GM19328 (cell line): ENCODE data around the gene TMEM121.

Experiments
- ATAC-seq: cut with Tn5 transposase; IDR thresholded peaks from one replicate; pipeline ENCODE4 v1.9.1; 2021; ENCODE audit warnings: mild to moderate bottlenecking, moderate library complexity; ENCODE audit not compliant: unreplicated experiment

The TMEM121 gene

DNA sequence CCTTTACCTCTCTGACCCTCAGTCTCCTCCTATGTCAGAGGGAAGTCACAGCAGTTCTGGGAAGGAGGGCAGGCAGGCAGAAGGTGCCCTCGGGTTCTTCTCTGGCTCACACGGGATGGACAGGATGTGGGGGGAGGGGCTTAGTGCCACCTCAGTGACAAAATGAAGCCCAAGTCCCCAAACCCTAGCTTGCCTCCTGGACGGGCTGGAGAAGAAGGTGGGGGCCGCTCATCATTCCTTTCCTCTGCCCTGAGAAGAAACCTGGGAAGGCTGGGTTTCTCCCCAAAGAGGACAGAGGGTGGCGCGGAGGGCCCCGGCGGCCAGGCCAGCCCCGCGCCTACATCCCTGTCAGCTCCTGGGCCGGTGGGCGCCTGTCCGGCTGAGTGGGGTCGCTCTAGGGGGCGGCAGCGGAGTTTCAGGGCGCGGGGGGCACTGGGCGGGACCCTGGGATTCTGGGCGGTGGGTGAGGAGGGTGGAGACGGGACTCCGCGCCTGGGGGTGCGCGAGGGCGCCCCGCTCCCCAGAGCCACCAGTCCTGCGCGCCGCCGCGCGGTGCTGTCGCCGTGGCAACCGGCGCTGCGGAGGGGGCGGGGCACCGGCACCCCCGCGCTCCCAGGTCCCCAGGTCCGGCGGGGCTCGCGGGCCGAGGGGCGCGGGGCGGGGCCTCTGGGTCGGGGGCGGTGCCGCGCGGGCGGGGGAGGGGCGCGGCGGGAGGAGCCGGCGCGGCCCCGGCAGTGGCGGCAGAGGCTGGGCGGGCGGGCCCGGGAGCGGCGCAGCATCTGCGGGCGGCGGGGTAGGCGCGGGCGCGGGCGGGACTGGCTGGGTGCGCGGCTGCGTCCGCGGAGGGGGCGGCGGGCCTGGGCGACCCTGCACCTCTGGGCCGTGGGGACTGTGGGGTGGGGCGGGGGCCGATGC is at the start of gene TMEM121:
Gene TMEM121, plus strand, starts transcription at position 723 of the 915 bp plus-strand sequence. CDS start 2,252 bp downstream, outside the sequence.
- ATAC-seq: no peak

DNA sequence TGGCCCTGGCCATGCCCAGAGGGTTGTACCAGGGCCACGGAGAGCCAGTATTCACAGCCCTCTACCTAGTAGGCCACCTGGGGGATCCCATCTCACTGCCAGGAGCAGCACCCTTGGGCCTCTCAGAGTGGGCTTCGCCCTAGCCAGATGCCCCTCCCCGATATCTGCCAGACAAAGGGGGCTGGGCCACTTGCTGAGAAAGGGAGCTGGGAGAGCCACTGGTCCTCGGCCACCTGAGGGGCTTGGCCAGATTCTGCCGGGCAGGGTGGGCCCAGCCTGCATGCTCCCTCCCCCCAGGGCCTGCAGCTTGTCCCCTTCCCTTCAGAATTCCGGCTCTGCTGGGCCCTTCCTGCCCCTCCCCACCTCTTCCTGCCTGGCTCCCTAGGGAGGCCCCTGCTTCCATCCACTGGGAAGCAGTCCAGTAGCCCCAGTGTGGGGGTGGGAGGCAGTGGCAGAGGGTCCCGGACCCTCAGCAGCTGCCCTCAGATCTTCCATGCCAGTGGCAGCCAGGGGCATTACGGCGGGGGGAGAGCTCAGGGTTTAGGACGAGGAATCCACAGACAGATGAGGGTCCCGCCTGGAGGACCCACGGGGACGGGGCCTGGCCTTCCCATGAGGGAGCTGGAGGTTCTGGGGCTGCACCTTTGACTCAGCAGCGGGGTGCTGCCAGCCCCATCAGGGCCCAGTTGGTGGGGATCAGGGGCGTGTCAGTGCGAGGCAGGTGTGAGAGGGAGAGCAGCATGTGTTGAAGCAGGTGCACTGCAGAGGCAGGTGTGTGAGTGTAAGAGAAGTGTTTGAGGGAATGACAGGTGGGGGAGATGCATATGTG is 49.3 kb upstream of the TMEM121 start:
- no peak for ATAC-seq

GRCh38 chr14:105477660-105478397 is 48.6 kb upstream of the TMEM121 start:
- ATAC-seq: no peak

GRCh38 chr14:105478398-105479251 is 47.8 kb upstream of the TMEM121 start:
- no peak for ATAC-seq

- ATAC-seq: no peak
Observed at GRCh38 chr14:105479431-105480158, 46.8 kb upstream of the TMEM121 start.

GRCh38 chr14:105480199-105480746 is 46.1 kb upstream of the TMEM121 start:
- no peak for ATAC-seq

- no peak for ATAC-seq
Observed at GRCh38 chr14:105480807-105481801, 45.3 kb upstream of the TMEM121 start.

DNA sequence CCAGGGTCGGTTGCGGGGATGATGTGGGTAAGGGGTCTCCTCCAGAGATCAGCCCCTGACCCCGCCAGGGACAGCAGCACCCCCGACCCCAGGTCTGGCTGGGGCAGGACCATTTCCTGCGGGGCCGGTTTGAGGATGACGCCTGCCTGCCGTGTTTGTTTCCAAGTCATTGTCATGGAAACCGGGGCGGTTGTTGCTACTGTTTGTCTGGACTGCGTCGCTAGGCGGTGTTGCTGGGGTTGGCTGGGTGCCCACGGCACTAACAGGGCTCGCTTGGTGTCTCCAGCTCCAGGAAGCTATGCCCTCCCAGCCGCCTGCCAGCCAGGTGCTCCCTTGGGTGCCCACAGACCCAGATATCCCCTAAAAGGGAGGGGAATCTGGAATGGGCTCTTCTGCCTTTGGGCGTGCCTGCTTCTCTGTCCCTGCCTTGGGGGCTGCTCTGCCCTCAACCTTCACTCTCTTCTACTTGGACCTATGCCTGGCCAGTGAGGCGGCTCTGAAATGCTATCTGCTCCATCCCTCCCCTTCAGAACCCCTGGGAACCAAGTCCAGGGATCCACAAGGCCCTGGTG is 44.4 kb upstream of the TMEM121 start:
- no peak for ATAC-seq

- ATAC-seq: no peak
Observed at GRCh38 chr14:105482486-105483110, 43.8 kb upstream of the TMEM121 start.

DNA sequence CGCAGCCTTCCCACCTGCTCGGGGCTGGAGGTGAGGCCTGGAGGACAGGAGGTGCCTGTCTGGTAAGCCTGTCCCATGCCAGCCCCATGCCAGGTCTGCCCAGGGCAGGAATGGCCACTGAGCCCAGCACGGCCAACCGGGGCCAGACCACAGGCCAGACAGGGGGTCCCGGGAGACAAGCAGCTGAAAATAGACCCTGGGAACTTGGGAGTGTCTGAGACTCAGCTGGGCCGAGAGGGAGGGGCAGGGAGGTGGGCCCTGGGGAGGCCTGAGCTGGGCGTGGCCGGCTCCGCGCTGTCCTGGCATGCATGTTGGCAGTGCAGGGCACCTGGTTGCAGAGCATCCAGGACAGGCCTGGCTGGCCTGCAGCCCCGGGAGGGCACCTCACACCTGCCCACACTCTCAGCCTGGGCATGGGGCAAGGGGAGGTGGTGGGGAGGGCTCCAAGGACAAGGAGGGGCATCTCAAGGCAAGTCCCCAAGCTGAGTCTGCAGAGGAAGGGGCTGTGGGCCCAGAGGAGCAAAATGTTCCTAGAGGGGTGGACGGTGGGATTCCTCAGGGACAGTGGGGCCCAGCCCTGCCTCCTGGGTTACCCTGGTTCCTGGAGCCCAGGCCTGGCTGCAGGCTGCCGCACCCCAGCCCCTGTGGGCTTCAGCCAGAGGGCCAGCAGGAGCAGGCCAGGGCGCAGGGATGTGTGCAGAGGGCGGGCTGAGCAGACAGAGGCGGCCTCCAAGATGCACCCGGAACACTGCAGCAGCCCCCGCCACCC is 42.9 kb upstream of the TMEM121 start:
- ATAC-seq: no peak

DNA sequence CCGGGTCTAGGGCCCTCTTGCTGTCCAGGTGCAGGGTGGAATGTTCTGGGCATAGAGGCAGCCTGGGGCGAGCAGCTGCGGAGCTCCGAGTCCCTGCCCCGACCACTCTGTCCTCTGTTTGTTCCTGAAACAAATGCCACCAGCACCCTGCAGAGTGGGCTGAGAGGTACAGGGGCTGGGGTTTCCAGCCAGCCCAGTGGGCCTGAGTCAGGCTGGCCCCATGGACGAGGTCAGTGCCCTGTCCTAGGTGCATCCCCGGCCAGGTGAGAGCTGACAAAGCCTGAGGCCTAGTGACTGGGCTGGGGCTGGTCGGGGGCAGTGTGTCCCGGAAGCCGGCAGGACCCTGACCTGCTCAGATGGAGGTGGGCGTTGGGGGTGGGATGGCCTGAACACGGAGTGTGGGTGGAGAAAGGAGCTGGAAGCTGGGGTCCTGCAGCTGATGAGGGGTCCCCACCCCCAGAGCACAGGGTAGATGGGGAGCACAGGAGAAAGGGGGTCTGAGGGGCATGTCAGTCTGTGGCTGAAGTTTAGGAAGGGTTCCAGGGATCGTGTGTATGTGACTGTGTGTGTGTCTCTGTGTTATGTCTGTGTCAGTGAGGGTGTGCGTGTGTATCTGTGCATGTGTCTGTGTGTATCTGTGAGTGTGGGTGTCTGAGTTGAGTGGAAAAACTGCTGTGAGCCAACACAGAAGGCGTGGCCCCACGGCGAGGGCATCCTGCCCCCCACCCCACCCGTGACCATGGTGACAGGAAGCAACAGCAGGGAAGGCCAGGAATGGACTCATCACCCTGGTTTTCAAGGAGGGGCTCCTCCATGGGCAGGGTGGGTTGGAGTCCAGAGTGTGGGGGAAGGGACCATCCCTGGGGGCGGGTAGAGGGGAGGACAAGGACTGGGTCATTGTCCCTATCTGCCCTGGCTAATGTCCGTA is 42.0 kb upstream of the TMEM121 start:
- ATAC-seq: no peak

GRCh38 chr14:105484997-105485393 is 41.4 kb upstream of the TMEM121 start:
- ATAC-seq: no peak

GRCh38 chr14:105485739-105486162 is 40.6 kb upstream of the TMEM121 start:
- ATAC-seq: no peak

- ATAC-seq: no peak
Observed at GRCh38 chr14:105486163-105486973, 40.0 kb upstream of the TMEM121 start, which contains the start of gene CRIP1. Gene CRIP1 (plus strand): TSS chr14:105486886. CDS start chr14:105487260, 374 bp downstream.
